Esophagus muscularis mucosa (tissue), 4 donors: ENCODE results near the gene PRDM16.

Experiments used
- EP300 ChIP-seq: sonication (generic); formaldehyde crosslinking; IDR thresholded peaks from one replicate; pipeline ENCODE4 v1.6.1; 2017; ENCODE audit warnings: antibody characterized with exemption
- POLR2A ChIP-seq: fragments of 450-650 bp; IDR thresholded peaks from one replicate; pipeline ENCODE4 v1.6.1; 2017; ENCODE audit warnings: antibody characterized with exemption, moderate library complexity, mild to moderate bottlenecking, low read depth
- POLR2AphosphoS5 ChIP-seq, 2 donors: sonication (generic); formaldehyde crosslinking; IDR thresholded peaks; one replicate each; pipeline ENCODE4 v1.6.1; 2017; ENCODE audit warnings: antibody characterized with exemption in 2 of 2
- TF ChIP-seq, protein P1 (sequence below), 3 experiments: fragments of 200-600 bp in 2 of 3; fragments of 450-650 bp in 1 of 3; sonication (generic) in 2 of 3; IDR thresholded peaks; one replicate each; pipeline ENCODE4 v1.5.1; 2017 to 2019; ENCODE audit warnings: antibody characterized with exemption in 3 of 3, mild to moderate bottlenecking in 2 of 3, moderate library complexity in 1 of 3

DNA sequence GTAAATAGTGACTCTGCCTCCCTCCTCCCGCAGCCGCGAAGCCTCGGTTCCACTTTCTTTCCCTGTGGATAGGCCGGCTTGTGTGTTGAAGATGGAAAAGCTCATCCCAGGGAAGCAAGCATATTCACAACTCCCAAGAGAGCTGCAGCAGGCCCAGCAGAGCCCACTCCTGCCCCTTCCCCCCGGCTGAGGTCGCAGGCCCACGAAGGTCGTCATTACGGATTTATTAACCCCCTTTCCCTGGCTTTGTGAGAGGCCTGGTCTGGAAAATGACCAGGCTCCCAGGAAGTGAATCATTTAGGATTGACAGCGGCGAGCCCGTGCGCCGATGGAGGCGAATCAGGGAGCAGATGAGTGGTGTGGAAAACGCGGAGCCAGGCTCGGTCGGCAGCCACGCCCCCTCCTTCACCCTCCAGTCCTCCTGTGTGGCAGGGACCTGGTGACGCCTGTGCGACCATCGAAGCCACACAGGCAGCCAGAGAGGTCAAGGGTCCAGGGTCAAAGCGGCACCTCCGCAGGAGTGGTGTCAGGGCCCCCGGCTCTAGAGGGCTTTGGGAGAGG, 93.4 kb downstream of the PRDM16 start:
- TF ChIP-seq POLR2A (no peak), EP300 (no peak), POLR2AphosphoS5 (IDR thresholded peaks at IDR 0.05) (no peak)
- TF ChIP-seq, protein P1, sequence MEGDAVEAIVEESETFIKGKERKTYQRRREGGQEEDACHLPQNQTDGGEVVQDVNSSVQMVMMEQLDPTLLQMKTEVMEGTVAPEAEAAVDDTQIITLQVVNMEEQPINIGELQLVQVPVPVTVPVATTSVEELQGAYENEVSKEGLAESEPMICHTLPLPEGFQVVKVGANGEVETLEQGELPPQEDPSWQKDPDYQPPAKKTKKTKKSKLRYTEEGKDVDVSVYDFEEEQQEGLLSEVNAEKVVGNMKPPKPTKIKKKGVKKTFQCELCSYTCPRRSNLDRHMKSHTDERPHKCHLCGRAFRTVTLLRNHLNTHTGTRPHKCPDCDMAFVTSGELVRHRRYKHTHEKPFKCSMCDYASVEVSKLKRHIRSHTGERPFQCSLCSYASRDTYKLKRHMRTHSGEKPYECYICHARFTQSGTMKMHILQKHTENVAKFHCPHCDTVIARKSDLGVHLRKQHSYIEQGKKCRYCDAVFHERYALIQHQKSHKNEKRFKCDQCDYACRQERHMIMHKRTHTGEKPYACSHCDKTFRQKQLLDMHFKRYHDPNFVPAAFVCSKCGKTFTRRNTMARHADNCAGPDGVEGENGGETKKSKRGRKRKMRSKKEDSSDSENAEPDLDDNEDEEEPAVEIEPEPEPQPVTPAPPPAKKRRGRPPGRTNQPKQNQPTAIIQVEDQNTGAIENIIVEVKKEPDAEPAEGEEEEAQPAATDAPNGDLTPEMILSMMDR (IDR thresholded peaks at IDR 0.05): no peak
